GM18520 (cell line): ENCODE measurements around the gene PCED1A.

Experiments used
- ATAC-seq: cut with Tn5 transposase; IDR thresholded peaks from one replicate; pipeline ENCODE4 v1.9.1; 2021; ENCODE audit not compliant: unreplicated experiment

Gene PCED1A

GRCh38 chr20:2805689-2806350 lies 34.6 kb downstream of the PCED1A start:
- no peak for ATAC-seq

GRCh38 chr20:2804852-2805688 lies 35.4 kb downstream of the PCED1A start:
- ATAC-seq = no peak

GRCh38 chr20:2804041-2804828 lies 36.2 kb downstream of the PCED1A start:
- ATAC-seq = no peak

GRCh38 chr20:2801286-2801728 lies 39.1 kb downstream of the PCED1A start:
- ATAC-seq = no peak

DNA sequence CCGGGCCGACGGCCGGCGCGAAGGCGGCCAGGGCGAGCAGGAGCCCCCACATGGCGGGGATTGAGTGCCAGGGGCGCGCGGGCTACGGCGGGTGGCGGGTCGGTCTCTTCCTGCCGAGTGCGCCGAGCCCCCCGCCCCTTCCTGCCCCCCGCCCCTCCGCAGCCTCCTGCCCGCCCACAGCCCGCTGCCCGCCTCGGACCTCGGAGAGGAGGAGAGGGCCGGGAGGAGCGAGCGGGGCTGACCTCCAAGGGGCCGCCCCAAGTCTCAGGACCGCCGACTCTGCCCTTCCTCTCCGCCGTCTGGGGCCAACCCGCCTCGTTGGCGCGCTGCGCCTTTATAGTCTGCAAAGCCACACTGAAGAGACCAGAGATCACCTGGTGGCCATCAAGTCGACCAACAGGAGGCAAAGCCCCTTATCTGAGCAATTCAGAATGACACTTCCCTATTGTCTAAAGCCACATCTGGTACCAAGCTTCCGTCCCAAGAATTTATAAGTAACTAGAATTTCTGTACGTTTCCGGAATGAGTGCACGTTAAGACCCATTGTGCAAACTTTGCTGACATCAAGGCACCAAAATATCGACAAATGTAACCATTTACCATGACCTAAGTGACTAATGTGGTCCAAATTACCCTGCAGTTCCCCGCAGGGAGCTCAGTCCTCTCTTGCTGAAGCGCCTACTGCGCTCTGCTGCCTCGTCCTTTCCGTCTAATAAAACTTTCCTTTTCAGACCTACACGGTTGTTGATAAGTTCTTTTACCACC lies 39.8 kb downstream of the PCED1A start, which contains the start of gene CPXM1:
CPXM1 (minus strand) TSS at position 107 of the 765 bp plus-strand sequence; CDS start at position 52, 55 bp downstream.
- ATAC-seq = no peak

DNA sequence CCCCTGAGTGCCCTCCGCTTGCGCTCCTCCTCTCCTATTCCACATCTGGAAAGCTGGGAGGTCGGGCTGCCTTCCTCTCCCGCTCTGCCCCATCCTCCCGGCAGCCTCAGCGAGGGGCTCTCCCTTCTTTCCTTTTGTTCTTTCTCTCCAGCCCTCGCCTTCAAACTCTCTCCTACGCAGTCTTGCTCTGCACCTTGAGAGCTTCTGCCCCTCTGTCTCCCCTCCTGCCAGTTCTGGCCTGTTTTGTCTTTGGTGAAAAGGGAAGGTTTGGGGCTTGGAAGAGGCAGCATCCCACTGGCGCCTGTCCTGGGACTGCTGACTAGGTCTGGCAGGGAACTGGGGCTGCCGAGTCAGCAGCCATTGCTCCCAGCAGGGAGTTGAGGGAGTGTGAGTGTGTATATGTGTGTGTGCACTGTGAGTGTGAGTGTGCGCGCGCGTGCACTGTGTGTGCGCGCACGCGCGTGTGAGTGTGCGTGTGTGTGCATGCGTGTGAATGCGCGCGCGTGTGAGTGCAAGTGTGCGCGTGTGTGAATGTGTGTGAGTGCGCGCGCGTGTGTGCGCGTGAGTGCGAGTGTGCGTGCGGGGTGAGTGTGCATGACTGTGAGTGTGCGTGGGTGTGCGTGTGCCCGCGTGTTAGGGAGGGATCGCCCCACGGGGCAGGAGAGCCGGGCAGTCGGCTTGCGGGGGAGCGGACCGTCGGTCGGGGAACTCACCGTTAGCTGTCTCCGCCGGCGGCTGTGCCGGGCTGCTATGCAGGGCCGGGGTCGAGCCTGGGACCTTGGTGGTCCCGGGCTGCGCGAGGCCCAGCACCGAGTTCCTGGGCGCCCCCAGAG lies 40.6 kb downstream of the PCED1A start:
- no peak for ATAC-seq

DNA sequence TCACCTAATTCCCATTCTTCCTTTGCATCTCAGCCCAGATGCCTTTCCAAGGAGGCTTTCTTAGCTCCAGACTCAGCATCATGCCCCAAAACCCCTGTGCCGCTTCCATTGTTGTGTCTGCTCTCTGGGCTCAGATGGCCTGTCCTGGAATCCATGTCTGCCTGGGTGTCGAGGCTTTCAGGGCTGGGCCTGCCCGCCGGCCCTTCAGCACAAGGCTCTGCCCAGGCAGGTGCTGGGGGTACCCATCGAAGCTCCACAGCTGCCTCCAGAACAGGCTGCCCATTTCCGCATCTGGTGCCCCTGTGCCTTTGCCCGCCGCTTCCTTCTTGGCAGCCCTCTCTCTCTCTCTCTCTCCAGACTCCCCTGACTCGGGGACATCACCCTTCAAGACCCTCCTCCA lies 41.2 kb downstream of the PCED1A start:
- no peak for ATAC-seq

GRCh38 chr20:2798814-2799213 lies 41.6 kb downstream of the PCED1A start:
- no peak for ATAC-seq

DNA sequence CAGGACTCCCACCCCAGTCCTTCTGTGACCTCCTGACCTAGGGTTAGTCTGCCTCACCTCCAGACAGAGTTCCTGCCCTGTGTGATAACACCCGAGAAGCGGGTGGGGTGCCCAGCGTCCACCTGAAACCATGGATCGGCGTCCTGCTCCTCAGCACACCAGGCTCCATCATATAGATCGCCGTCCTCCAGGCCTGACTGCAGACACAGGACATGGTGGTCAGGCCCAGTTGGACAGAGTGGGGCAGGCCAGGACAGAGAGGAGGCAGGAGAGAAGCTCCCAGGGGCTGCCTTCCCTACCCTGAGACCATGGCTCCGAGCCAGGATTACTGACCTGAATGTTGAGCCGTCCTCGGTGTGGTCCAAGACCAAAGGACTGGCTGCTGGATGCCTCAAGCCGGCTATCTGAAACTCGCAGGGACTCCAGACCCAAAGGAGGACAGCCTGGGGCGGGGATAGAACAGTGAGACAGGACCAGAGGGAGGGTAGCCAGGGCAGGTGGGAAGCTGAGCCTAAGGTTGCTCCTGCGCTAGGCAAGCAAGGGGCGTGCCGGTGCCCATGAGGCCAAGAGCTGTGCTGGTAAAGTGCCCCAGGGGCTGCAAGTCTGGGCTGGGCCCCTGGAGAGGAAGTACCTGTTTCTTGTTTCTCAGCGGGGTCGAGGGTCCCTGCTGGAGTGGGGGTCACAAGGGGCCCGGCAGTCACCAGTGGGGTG lies 42.2 kb downstream of the PCED1A start:
- no peak for ATAC-seq

DNA sequence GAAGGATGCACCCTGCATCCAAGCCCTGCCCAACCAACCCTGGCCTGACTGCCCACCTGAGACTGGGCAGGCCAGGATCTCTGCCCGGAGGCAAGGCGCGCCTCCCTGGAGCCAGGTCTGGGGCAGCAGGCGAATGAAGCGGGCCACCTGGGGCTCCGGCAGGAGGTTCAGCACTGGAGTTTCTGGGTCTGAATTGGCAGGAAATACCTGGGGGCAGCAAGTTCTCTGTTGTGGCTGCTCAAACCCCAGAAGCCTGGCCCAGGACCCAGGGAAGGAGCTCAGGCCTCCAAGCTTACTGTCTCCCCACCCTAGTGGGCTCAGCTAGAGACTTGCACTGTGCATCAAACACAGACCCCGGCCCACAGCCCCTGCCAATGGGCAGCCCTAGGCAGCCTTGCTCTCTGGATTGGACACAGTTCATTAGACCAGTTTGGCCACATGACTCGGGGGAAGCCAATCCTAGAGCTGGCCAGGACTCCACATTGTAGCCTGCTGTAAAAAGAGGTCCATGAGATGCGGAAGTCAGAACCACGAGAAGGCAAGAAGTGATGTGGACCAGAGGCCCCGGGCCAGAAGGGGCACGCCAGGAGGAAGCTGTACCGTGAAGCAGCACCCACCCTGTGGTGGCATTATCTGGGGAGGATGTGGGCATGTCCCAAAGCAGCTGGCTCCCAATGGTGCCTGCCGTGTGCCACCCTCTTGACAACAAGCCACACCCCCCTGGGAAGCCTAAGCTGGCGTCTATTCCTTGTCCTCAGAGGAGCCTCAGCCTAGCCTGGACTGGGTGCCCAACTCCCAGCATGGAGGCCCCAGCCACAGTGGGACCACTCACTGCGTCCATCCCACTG lies 43.1 kb downstream of the PCED1A start:
- no peak for ATAC-seq

DNA sequence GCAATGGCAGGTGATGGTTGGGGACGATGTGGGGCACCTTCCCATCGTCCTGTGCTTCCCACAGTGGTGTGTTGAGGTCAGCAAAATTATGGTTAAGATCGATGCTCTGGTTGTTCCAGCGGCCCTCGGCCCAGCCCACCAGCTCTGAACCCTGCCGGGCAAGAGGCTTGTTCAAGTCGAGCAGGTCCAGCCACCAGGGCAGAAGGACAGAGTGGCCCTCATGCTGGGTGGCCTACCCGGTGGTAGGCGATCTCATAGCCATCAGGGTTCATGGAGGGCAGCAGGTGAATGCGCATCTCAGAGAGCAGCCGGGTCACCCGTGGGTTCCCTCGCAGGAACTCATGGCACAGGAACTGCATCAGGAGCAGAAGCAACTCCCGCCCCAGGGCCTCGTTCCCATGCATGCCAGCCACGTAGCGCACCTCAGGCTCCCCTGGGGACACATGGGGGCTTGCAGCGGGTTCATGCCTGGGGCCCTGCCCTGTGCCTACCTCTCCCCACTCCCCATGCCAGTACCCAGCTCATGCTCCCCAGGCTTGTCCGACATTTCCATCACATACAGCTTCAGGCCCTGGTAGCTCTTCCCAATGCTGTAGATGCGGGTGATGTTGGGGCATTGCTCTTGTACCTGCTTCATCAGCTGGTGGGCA lies 44.3 kb downstream of the PCED1A start:
- ATAC-seq = no peak

DNA sequence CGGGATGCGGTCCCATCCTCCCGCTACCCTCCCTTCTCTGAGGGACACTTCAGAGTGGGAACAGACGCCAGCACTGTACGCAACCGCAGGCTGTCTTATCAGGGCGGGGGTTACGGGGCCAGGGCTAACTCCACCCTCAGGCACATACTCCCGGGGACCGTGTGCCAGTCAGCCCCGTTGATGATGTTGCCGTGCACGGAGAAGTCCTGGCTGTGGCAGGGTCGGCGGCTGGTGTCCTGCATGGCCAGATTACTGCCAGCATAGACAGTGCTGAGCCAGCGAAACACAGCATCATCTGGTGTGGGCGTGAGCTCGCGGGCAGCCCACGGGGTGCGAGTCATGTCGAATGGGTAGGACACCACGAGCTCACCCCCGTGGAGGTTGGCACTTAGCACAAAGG lies 45.0 kb downstream of the PCED1A start:
- no peak for ATAC-seq

GRCh38 chr20:2794866-2795447 lies 45.5 kb downstream of the PCED1A start:
- ATAC-seq = no peak

DNA sequence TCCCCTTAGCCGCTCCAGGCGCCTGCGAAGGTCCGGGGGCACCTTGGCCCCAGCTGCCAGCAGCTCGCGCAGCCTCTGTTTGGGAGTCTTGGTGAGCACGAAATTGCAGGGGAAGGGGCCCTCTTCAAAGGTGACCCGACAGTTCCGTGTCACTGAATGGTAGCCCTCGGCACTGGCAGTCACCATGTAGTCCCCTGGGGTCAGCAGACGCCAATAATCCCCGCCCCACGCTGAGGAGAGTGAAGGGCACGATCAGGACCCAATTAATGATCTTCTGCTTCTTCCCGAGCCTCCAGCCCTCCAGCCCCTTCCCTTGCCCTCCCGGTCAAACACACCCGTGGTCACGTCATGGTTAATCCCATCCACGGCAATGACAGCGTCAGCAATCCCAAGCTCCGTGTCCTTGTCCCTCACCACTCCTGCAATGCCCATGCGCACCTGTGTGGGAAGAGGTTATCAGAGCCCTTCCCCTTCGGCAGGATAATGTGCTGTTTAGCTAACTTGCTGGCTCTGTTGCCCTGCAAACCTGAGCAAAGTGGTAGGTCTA lies 46.2 kb downstream of the PCED1A start:
- ATAC-seq = no peak

GRCh38 chr20:2793471-2793870 lies 47.0 kb downstream of the PCED1A start:
- no peak for ATAC-seq
